Measurements from ENCODE around the gene NHLRC4.

Gene NHLRC4

GRCh38 chr16:582614-583331 lies 16.0 kb downstream of the NHLRC4 start:
- no peak for DNase-seq (ENCODE audit: low spot score)

DNA sequence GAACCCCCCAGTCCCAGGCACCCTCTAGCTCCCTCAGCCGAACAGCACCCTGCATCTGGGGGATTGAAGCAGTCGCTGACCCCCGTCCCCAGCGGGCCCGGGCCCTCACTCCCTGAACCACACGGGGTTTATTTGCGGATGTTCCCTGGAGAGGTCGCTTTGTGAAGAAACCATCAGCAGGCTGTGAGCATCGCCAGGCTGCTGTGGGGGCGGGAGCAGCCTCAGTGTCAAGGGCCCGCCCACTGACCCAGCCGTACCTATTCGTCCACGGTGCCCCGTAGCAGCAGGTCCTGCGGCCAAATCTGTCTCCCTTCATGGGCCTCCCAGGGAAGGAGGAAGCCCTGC lies 16.6 kb downstream of the NHLRC4 start:
- DNase-seq (ENCODE audit: low spot score): no peak

GRCh38 chr16:583815-584591 lies 17.2 kb downstream of the NHLRC4 start:
- DNase-seq (ENCODE audit: low spot score): no peak

DNA sequence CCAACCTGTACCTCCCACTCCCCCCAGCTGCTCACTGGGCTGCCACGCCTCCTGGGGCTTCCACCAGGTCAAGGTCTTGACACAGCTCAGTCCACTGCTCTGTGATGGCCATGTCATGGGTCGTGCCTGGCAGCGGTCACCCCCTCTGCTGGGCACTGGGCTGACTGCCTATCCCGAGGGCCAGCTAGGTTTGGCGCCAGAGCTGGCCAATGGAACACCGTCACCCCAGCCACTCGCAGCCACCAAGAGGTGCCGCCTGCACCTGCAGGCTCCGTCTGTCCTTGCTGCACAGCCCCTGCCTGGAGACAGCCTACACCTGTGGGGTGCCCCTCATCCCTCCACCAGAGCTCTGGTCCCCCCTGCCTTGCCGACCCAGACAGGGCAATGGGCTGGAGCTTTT lies 18.5 kb downstream of the NHLRC4 start:
- no peak for DNase-seq (ENCODE audit: low spot score)

DNA sequence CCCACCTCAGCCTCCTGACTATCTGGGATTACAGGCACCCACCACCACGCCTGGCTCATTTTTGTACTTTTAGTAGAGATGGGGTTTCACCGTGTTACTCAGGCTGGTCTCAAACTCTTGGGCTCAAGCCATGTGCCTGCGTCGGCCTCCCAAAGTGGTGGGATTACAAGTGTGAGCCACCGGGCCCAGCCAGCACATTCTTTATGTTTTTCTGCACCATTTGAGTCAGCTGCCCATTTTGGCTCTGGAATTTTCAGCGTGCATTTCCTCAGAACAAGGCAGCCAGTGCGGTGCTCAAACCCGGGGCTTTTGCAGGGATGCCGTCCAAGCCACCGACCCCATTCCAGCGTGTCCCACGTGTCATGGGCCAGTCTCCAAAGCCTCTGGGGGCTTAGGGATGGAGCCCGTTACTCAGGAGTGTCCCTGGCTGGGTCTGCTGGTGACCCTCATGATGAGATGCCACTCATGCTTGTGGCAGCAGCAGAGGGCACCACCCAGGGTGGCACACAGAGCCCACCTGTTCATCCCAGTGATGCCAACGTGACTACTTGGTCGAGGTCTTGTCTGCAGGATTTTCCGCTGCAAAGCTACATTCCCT lies 19.3 kb downstream of the NHLRC4 start:
- no peak for DNase-seq (ENCODE audit: low spot score)

GRCh38 chr16:586645-587590 lies 20.1 kb downstream of the NHLRC4 start:
- DNase-seq (ENCODE audit: low spot score): no peak

DNA sequence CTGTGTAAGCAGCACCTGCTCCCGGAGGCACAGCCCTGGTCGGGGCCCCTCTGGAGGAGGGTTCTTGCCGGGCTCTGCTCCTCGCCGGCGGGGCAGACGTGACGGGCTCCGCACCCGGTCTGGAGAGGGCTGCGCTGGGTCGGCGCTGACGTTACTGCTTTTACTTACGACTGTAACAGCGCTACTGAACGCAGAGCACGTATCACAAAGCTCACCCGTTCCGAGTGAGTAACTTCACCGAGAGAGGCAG lies 21.8 kb downstream of the NHLRC4 start:
- DNase-seq (ENCODE audit: low spot score): no peak

GRCh38 chr16:588889-589657 lies 22.3 kb downstream of the NHLRC4 start:
- peak; percentile 95 for DNase-seq (ENCODE audit: low spot score)

DNA sequence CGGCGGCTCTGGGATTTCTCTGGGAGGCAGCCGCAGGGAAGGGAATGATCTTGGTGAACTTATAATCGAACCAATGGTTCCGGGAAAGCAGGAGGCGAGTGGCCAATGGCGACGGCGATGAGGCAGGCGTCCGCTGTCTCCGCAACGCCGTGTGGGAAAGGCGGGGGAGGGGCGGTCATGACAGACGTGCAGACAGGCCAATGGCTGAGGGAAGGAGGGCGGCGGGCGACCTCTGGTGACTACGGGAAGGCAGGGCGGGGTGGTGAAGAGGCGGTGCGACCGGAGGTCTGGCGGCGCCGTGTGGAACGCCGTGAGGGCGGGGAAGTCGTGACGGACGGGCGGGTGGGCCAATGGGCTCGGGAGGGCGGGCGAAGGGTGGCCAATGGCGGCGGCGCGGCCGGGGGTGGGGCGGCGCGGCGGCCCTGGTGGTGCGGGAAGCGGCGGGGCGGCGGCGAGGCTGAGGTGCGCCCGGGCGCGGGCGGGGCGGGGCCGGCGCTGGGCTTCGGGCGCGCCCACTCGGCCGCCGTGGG lies 22.9 kb downstream of the NHLRC4 start, which contains the start of gene RAB40C:
Gene RAB40C, plus strand, starts transcription at position 409 of the 530 bp plus-strand sequence. CDS start 226 bp downstream, outside the sequence.
- DNase-seq (ENCODE audit: low spot score): peak; percentile 99

DNA sequence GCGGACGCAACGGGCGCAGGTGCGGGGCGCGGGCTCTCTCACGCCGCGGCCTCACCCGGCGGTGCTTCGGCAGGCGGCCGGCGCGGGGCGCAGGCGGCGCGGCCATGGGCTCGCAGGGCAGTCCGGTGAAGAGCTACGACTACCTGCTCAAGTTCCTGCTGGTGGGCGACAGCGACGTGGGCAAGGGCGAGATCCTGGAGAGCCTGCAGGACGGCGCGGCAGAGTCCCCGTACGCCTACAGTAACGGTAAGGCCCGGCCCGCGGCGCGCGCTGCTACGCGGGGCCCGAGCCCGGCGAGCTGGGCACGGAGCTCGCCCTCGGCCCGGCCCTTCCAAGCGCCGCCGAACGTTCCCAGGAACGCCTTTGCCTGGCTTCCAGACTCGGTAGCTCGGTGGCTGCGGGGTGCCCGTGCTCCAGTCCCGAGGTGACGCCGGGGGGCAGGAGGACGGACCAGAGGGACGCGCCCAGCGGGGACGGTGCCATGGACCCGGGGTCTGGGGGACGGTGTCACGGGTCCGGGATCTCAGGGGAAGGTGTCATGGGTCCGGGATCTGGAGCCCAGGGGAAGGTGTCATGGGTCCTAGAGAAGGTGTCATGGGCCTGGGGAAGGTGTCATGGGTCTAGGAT lies 23.5 kb downstream of the NHLRC4 start:
- peak; percentile 46 for DNase-seq (ENCODE audit: low spot score)

DNA sequence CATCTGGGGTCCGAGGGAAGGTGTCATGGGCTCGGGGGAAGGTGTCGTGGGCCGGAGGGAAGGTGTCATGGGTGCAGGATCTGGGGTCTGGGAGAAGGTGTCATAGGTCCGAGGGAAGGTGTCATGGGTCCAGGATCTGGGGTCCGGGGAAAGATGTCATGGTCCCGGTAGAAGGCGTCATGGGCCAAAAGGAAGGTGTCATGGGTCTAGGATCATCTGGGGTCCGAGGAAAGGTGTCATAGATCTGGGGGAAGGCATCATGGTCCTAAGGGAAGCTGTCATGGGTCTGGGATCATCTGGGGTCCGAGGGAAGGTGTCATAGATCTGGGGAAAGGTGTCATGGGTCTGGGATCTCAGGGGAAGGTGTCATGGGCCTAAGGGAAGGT lies 24.0 kb downstream of the NHLRC4 start:
- no peak for DNase-seq (ENCODE audit: low spot score)

- DNase-seq (ENCODE audit: low spot score): no peak
These were observed 24.4 kb downstream of the NHLRC4 start for GRCh38 chr16:591231-591630.

- no peak for DNase-seq (ENCODE audit: low spot score)
These were observed 25.2 kb downstream of the NHLRC4 start for GRCh38 chr16:591892-592517.

- no peak for DNase-seq (ENCODE audit: low spot score)
These were observed 25.9 kb downstream of the NHLRC4 start for GRCh38 chr16:592518-593306.

- no peak for DNase-seq (ENCODE audit: low spot score)
These were observed 26.6 kb downstream of the NHLRC4 start for GRCh38 chr16:593406-593805.

DNA sequence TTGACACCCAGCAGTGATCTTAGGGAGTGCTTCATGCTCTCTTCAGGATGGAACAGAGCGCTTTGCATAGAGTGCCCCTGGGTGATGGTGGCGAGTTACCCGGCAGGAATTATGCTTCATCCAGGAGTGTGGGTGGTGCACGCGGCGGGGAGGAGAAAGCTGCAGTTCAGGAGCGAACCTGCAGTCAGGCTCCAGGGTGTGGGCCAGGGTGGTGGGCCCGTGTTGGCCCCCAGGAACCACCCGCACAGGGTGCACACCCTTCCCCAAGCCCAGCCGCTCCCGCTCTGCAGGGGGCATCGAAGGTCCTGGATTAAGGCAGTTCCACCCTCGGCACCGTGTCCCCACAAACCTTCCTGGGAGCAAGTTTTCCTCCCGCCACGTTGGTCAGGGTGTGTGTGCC lies 27.0 kb downstream of the NHLRC4 start:
- no peak for DNase-seq (ENCODE audit: low spot score)

- no peak for DNase-seq (ENCODE audit: low spot score)
These were observed 28.3 kb downstream of the NHLRC4 start for GRCh38 chr16:595094-595528.

- no peak for DNase-seq (ENCODE audit: low spot score)
These were observed 29.3 kb downstream of the NHLRC4 start for GRCh38 chr16:595942-596735.

DNA sequence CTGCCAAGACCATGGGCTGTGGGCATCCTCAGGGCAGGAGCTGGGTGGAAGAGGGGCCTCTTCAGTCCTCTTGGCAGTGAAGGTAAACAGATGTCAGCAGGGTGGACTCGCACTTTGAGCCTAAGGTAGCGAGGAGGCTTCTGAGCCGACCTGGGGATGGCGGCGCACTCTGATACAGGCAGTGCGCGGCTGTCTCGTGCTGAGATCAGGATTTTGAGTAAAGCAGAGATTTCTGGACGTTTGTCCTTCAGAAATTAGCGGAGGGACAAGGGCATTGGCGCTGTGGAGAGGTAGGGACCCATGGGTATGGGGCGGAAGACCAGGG lies 29.9 kb downstream of the NHLRC4 start:
- no peak for DNase-seq (ENCODE audit: low spot score)
